ENCODE data around the gene ATP10D.

- TF ChIP-seq, protein P1, sequence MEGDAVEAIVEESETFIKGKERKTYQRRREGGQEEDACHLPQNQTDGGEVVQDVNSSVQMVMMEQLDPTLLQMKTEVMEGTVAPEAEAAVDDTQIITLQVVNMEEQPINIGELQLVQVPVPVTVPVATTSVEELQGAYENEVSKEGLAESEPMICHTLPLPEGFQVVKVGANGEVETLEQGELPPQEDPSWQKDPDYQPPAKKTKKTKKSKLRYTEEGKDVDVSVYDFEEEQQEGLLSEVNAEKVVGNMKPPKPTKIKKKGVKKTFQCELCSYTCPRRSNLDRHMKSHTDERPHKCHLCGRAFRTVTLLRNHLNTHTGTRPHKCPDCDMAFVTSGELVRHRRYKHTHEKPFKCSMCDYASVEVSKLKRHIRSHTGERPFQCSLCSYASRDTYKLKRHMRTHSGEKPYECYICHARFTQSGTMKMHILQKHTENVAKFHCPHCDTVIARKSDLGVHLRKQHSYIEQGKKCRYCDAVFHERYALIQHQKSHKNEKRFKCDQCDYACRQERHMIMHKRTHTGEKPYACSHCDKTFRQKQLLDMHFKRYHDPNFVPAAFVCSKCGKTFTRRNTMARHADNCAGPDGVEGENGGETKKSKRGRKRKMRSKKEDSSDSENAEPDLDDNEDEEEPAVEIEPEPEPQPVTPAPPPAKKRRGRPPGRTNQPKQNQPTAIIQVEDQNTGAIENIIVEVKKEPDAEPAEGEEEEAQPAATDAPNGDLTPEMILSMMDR (IDR thresholded peaks at IDR 0.05; ENCODE audit: low read depth, low read length) = no peak
- no peak for TF ChIP-seq POLR2A (IDR thresholded peaks at IDR 0.05; ENCODE audit: extremely low read depth, insufficient read length)
Measured at GRCh38 chr4:47640911-47641310, 155.8 kb downstream of the ATP10D start.

All from NB4 (cell line).